HG02943 (cell line): Measurements from ENCODE around the gene PNMT.

Experiments
- ATAC-seq: cut with Tn5 transposase; IDR thresholded peaks from one replicate; pipeline ENCODE4 v1.9.1; 2021; ENCODE audit warnings: mild to moderate bottlenecking, low read depth, moderate library complexity; ENCODE audit not compliant: unreplicated experiment

PNMT gene

GRCh38 chr17:39632153-39632941 is 35.9 kb upstream of the PNMT start:
- ATAC-seq, result no peak

GRCh38 chr17:39633570-39634183 is 34.6 kb upstream of the PNMT start:
- no peak for ATAC-seq

- ATAC-seq, result no peak
Measured at GRCh38 chr17:39634384-39634871, 33.8 kb upstream of the PNMT start.

- ATAC-seq, result no peak
Measured at GRCh38 chr17:39635614-39636176, 32.6 kb upstream of the PNMT start.

- no peak for ATAC-seq
Measured at GRCh38 chr17:39636587-39636926, 31.7 kb upstream of the PNMT start.

- no peak for ATAC-seq
Measured at GRCh38 chr17:39636927-39637736, 31.1 kb upstream of the PNMT start, which contains the start of gene STARD3. STARD3 (plus strand) TSS chr17:39637144; CDS start chr17:39653532, 16,388 bp downstream.

- ATAC-seq, result no peak
Measured at GRCh38 chr17:39638317-39638716, 29.9 kb upstream of the PNMT start.

- no peak for ATAC-seq
Measured at GRCh38 chr17:39639043-39639442, 29.2 kb upstream of the PNMT start.

- no peak for ATAC-seq
Measured at GRCh38 chr17:39639566-39640458, 28.4 kb upstream of the PNMT start.

GRCh38 chr17:39640591-39641031 is 27.6 kb upstream of the PNMT start:
- no peak for ATAC-seq

GRCh38 chr17:39641097-39641496 is 27.2 kb upstream of the PNMT start:
- ATAC-seq, result no peak

GRCh38 chr17:39641883-39642282 is 26.4 kb upstream of the PNMT start:
- ATAC-seq, result no peak

- ATAC-seq, result no peak
Measured at GRCh38 chr17:39642291-39643074, 25.8 kb upstream of the PNMT start.

- no peak for ATAC-seq
Measured at GRCh38 chr17:39643271-39643670, 25.0 kb upstream of the PNMT start.

- ATAC-seq, result no peak
Measured at GRCh38 chr17:39647256-39647655, 21.0 kb upstream of the PNMT start.

GRCh38 chr17:39648616-39649366 is 19.5 kb upstream of the PNMT start:
- ATAC-seq, result no peak

- no peak for ATAC-seq
Measured at GRCh38 chr17:39650121-39650579, 18.1 kb upstream of the PNMT start.

- ATAC-seq, result no peak
Measured at GRCh38 chr17:39651923-39652586, 16.2 kb upstream of the PNMT start.
